HepG2 (cell line): ENCODE data around the gene TPPP3. TPM values are rescaled to one million over a fixed set of nuclear protein-coding genes. Genes with fewer than 3 reads are reported as not detected.

ENCODE experiments used
- ATAC-seq: fragments of 200-7000 bp; cut with Tn5 transposase; 3 replicates; pipeline ENCODE4 v1.9.1; 2020; ENCODE audit warnings: mild to moderate bottlenecking, moderate library complexity
- BruUV-seq: library from RNA; stranded (reverse); fragments of 400-500 nt; replicated peaks from 2 replicates; lab custom pipeline; 2021; lab: Mats Ljungman, UMichigan
- CTCF ChIA-PET: fragments of 300-600 bp; formaldehyde crosslinking; extraction: SDS; loops from one replicate; lab custom pipeline; 2021; ENCODE audit warnings: low total read pairs, inconsistent platforms, low intra/inter-chr PET ratio; lab: Yijun Ruan, JAX
- POLR2A ChIA-PET: fragments of 350-600 bp; sonication (Branson Sonifier 250); formaldehyde crosslinking; loops from one replicate; lab custom pipeline; 2020; ENCODE audit warnings: antibody characterized with exemption, inconsistent platforms; lab: Yijun Ruan, JAX
- DNase-seq: peaks from one replicate; pipeline ENCODE4 v3.0.0-alpha.2; 2015; ENCODE audit warnings: low spot score
- FAIRE-seq: peaks from 3 replicates; lab custom pipeline; 2011; peaks lifted over from hg19 to GRCh38; lab: Jason Lieb, UNC
- H2AFZ ChIP-seq: one replicate; pipeline ENCODE4 v1.6.1; 2011; ENCODE audit warnings: low read length, inconsistent platforms
- H3K27ac ChIP-seq: fragments of 300-600 bp; 3 replicates; pipeline ENCODE4 v1.8.0; 2011; ENCODE audit warnings: mixed run types, mild to moderate bottlenecking, mixed read lengths, low read length, inconsistent platforms; ENCODE audit not compliant: insufficient read depth; ENCODE audit errors: extremely low read length
- H3K27me3 ChIP-seq, 2 experiments: fragments of 200-600 bp in 1 of 2; 2 replicates in 1 of 2; 3 replicates in 1 of 2; pipeline versions ENCODE4 v1.6.0 to v1.8.0; 2011; ENCODE audit warnings: low read length in 2 of 2, mild to moderate bottlenecking in 2 of 2, moderate library complexity in 2 of 2, inconsistent platforms in 1 of 2; ENCODE audit not compliant: insufficient read depth in 2 of 2, control insufficient read depth in 1 of 2
- H3K36me3 ChIP-seq, 2 experiments: fragments of 200-600 bp in 1 of 2; replicated peaks in 1 of 2; 2 replicates in 1 of 2; 3 replicates in 1 of 2; pipeline versions ENCODE4 v1.5.1 to v1.8.0; 2011; ENCODE audit warnings: low read length in 2 of 2, inconsistent platforms in 1 of 2; ENCODE audit not compliant: insufficient read depth in 2 of 2, control insufficient read depth in 1 of 2
- H3K4me1 ChIP-seq: 2 replicates; pipeline ENCODE4 v1.5.1; 2012; ENCODE audit warnings: low read length, inconsistent platforms; ENCODE audit not compliant: insufficient read depth
- H3K4me2 ChIP-seq: 2 replicates; pipeline ENCODE4 v1.6.0; 2011; ENCODE audit warnings: low read depth, low read length, inconsistent platforms
- H3K4me3 ChIP-seq, 3 experiments: fragments of 200-600 bp in 1 of 3; sonication (generic), shearing (Covaris generic) in 1 of 3; replicated peaks in 1 of 3; 2 replicates each; pipeline ENCODE4 v1.5.1; 2011 to 2016; ENCODE audit warnings: low read length in 3 of 3, inconsistent platforms in 2 of 3, low read depth in 2 of 3, mild to moderate bottlenecking in 2 of 3, control low read depth in 1 of 3, mixed read lengths in 1 of 3; ENCODE audit not compliant: insufficient read depth in 1 of 3
- H3K79me2 ChIP-seq: one replicate; pipeline ENCODE4 v1.6.1; 2011; ENCODE audit warnings: low read length, inconsistent platforms; ENCODE audit not compliant: insufficient read depth
- H3K9ac ChIP-seq: 2 replicates; pipeline ENCODE4 v1.6.0; 2011; ENCODE audit warnings: mild to moderate bottlenecking, low read depth, low read length, inconsistent platforms; ENCODE audit not compliant: insufficient read depth
- H3K9me3 ChIP-seq: 2 replicates; pipeline ENCODE4 v1.5.1; 2012; ENCODE audit warnings: mild to moderate bottlenecking, low read length
- H4K20me1 ChIP-seq: 2 replicates; pipeline ENCODE4 v1.6.0; 2011; ENCODE audit warnings: inconsistent platforms, mild to moderate bottlenecking, low read length, moderate library complexity; ENCODE audit not compliant: insufficient read depth
- KAT2B ChIP-seq: fragments of 150-350 bp; IDR thresholded peaks from 2 replicates; pipeline ENCODE4 v1.6.1; 2014; ENCODE audit warnings: low read depth, low read length, borderline replicate concordance
- MED13 ChIP-seq: sonication (generic); formaldehyde crosslinking; IDR thresholded peaks from 2 replicates; pipeline ENCODE4 v1.5.0; 2020; ENCODE audit warnings: missing genetic modification reagents
- NONO ChIP-seq, 2 experiments: fragments of 450-650 bp in 1 of 2; sonication (generic) in 1 of 2; formaldehyde crosslinking in 1 of 2; IDR thresholded peaks in 1 of 2; conservative IDR thresholded peaks in 1 of 2; 2 replicates each; pipeline versions ENCODE4 v1.6.1 to v1.8.0; 2017 to 2022; ENCODE audit warnings: mild to moderate bottlenecking in 1 of 2, missing genetic modification reagents in 1 of 2, moderate library complexity in 1 of 2
- NR2F6 ChIP-seq, 2 experiments: IDR thresholded peaks; 2 replicates each; pipeline ENCODE4 v1.6.1; 2016; ENCODE audit warnings: antibody characterized with exemption in 1 of 2, mild to moderate bottlenecking in 1 of 2
- RCOR2 ChIP-seq: IDR thresholded peaks from 2 replicates; pipeline ENCODE4 v1.6.1; 2016; ENCODE audit warnings: missing biosample characterization, missing genetic modification reagents
- RXRB ChIP-seq: IDR thresholded peaks from 2 replicates; pipeline ENCODE4 v1.6.1; 2016; ENCODE audit warnings: borderline replicate concordance, missing genetic modification reagents, missing compliant biosample characterization
- SOX5 ChIP-seq: IDR thresholded peaks from 2 replicates; pipeline ENCODE4 v1.6.1; 2016; ENCODE audit warnings: borderline replicate concordance
- ZNF253 ChIP-seq: sonication (generic); formaldehyde crosslinking; IDR thresholded peaks from 2 replicates; pipeline ENCODE4 v1.8.0; 2022; ENCODE audit warnings: mild to moderate bottlenecking, missing genetic modification reagents, borderline replicate concordance
- WGBS: methylation state at CpG from one replicate; pipeline ENCODE4 v1.1.6; 2017; ENCODE audit warnings: low lambda C conversion rate; 5-methylcytosine and 5-hydroxymethylcytosine counted together
- in situ Hi-C: cut with HindIII; loops from 2 replicates; pipeline ENCODE4 v1.10.0; 2017; ENCODE audit warnings: low pct_unique_long_range_greater_than_20kb; ENCODE audit not compliant: extremely low pct_ligation_motif_present
- intact Hi-C: fragments of 100-400 bp; cut with micrococcal nuclease; formaldehyde crosslinking; loops from one replicate; pipeline ENCODE4 v1.10.0; 2022; ENCODE audit not compliant: unreplicated experiment
- polyA plus RNA-seq, 8 experiments: library from polyadenylated mRNA; depleted of rRNA in 3 of 8; stranded (reverse) in 7 of 8; unstranded in 1 of 8; fragments of >200 nt; fragmentation: Illumina TruSeq in 4 of 8; extraction: Trizol in 4 of 8; gene quantifications; 2 replicates each; pipeline versions ENCODE4 v1.2.1 to v1.2.3, GENCODE V29; 2011 to 2016; ENCODE audit warnings: low read depth in 4 of 8, missing spikeins in 1 of 8, mixed read lengths in 1 of 8; ENCODE audit not compliant: insufficient read depth in 1 of 8
- total RNA-seq, 5 experiments: library from RNA; depleted of rRNA; stranded (reverse); fragments of >200 nt; fragmentation: Illumina TruSeq; extraction: Trizol; gene quantifications; 2 replicates each; pipeline ENCODE4 v1.2.3, GENCODE V29; 2016; ENCODE audit warnings: low read depth in 1 of 5
- TF ChIP-seq, protein P1 (sequence below): sonication (generic); formaldehyde crosslinking; IDR thresholded peaks from 2 replicates; pipeline ENCODE4 v1.5.1; 2020; ENCODE audit warnings: missing genetic modification reagents, mild to moderate bottlenecking, borderline replicate concordance

TPPP3 gene
- total and polyA plus RNA-seq, 2 of the 13 experiments (the other 11 are each of a cell fraction or from before 2014, with no cell fraction given), result 0.16 to 0.44 TPM

DNA sequence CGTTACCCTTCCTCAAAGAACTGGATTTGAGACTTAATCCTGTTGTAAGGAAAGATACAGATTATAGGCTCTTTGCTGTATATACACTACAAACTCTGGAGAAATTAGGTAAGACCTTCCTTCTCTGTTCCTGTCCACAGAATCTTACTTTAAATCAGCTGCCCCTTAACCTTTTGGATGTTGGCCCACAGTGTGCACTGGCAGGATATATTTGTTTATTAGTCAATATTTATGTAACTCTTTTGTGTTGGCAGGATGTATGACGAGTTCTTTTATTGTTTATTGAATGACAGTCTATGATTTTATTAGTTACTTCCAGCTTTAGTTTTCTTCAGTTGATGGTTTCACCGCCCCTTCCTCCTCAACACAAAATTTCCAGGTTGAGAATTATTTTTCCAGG is 47.0 kb downstream of the TPPP3 start:
- Histone ChIP-seq H3K9me3 (no peaks in the 10 kb centered on the region), H3K4me1 (peaks cover 28% of the 10 kb centered on the region), H2AFZ (no peak overlapping the region), H4K20me1 (no peaks in the 10 kb centered on the region), H3K36me3 (no peaks in the 10 kb centered on the region), H3K4me2 (no peak overlapping the region), H3K4me3 (no peak overlapping the region), H3K9ac (no peak overlapping the region), H3K27me3 (no peaks in the 10 kb centered on the region), H3K27ac (no peak overlapping the region), H3K79me2 (no peaks in the 10 kb centered on the region)
- WGBS, result 34% methylated on average over 3 of the region's 3 CpGs
- POLR2A ChIA-PET, result no interaction called here
- CTCF ChIA-PET, result no interaction called here
- FAIRE-seq, result no peak
- in situ Hi-C loops, result no loop called here
- intact Hi-C loops, result no loop called here
- no TSS peak for BruUV-seq
- TF ChIP-seq, protein P1, sequence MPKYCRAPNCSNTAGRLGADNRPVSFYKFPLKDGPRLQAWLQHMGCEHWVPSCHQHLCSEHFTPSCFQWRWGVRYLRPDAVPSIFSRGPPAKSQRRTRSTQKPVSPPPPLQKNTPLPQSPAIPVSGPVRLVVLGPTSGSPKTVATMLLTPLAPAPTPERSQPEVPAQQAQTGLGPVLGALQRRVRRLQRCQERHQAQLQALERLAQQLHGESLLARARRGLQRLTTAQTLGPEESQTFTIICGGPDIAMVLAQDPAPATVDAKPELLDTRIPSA (CRISPR knock-in tag), result no peak
- TF ChIP-seq SOX5 (CRISPR knock-in tag) (0 out of 2 replicates have a peak, but pooled peaks have one; percentile 11), NR2F6 (IDR thresholded peaks at IDR 0.05) (0 out of 2 replicates have a peak, but pooled peaks have one; percentile 25), NR2F6 (CRISPR knock-in tag; IDR thresholded peaks at IDR 0.05) (no peak)
- no peak for ATAC-seq
- no peak for DNase-seq

- ChIA-PET POLR2A (no interaction called here), CTCF (no interaction called here)
- no peaks in the 10 kb centered on the region for H3K9me3 ChIP-seq
- peaks cover 25% of the 10 kb centered on the region for H3K4me1 ChIP-seq
- BruUV-seq, result no TSS peak
- H3K4me2 ChIP-seq, result no peak overlapping the region
- no peak for ATAC-seq
- no peak for TF ChIP-seq RCOR2
- TF ChIP-seq ZNF253 (CRISPR knock-in tag), result no peak
- no peak for TF ChIP-seq MED13 (CRISPR knock-in tag)
- TF ChIP-seq RXRB (CRISPR knock-in tag), result no peak
- TF ChIP-seq NONO (IDR thresholded peaks at IDR 0.05), result no peak
- TF ChIP-seq NONO (CRISPR knock-in tag; conservative IDR thresholded peaks at IDR 0.05), result no peak
- no peak for TF ChIP-seq KAT2B
- DNase-seq, result no peak
- H3K79me2 ChIP-seq, result no peaks in the 10 kb centered on the region
- H3K36me3 ChIP-seq, result no peaks in the 10 kb centered on the region
- WGBS, result 78% methylated on average over 1 of the region's 1 CpG
- H3K27ac ChIP-seq, result no peak overlapping the region
- no peaks in the 10 kb centered on the region for H4K20me1 ChIP-seq
- H3K27me3 ChIP-seq, result no peaks in the 10 kb centered on the region
- in situ Hi-C loops, result no loop called here
- intact Hi-C loops, result no loop called here
- no peak for FAIRE-seq
- H3K9ac ChIP-seq, result no peak overlapping the region
- no peak overlapping the region for H3K4me3 ChIP-seq
- no peak overlapping the region for H2AFZ ChIP-seq
Measured at GRCh38 chr16:67345401-67345800, 47.9 kb downstream of the TPPP3 start.
